ENCODE data around the gene FAM114A2. TPM values are rescaled to one million over a fixed set of nuclear protein-coding genes. Genes with fewer than 3 reads are reported as not detected.

The FAM114A2 gene
- total and polyA plus RNA-seq, 4 experiments from 2014 or later = 18.2 to 45.5 (median 29.8) TPM

DNA sequence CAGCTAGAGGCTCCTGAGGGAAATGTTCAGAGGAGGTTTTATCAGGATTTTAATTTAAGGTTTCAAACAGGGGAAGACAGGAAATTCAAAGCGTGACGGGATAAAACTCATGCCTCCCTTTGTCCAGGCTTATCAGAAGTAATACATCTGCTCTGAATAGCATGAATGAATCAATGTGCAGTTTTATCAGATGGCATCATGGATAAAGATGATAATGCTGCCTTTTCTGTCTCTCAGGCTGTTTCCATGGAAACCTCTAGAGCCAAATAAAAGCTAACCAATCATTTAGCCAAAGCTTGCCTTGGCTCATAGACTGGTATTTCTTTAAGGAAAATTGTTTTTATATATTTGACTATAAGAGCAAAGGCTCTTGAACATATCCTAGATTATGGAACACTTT lies 16.5 kb upstream of the FAM114A2 start:
- Histone ChIP-seq H3K36me3 (ENCODE audit: insufficient read depth, low read length) (no peaks in the 10 kb centered on the region), H3K27ac (ENCODE audit: low read depth, low read length) (no peak overlapping the region), H3K27me3 (ENCODE audit: insufficient read depth, low read length) (no peaks in the 10 kb centered on the region), H3K9me3 (ENCODE audit: control insufficient read depth in 1 of 2, low read length in 2 of 2) (no peaks in the 10 kb centered on the region), H3K4me3 (ENCODE audit: low read length in 2 of 2) (no peak overlapping the region), H3K4me1 (ENCODE audit: insufficient read depth, low read length) (peaks cover 11% of the 10 kb centered on the region)
- H3K27me3 Mint-ChIP-seq = no peaks in the 10 kb centered on the region
- DNase-seq = no peak
- peaks cover 21 to 36% (median 28%) of the 10 kb centered on the region in 4 donors for H3K4me1 Mint-ChIP-seq
- ChIA-PET POLR2A (ENCODE audit: partially characterized antibody) (interaction anchor here (1.2 kb wide), 1 partner anchor 10 kb away, joined by 3 read pairs; no protein-coding TSS in a partner anchor), CTCF (ENCODE audit: partially characterized antibody) (interaction anchor here (1.5 to 2.5 kb wide), 2 partner anchors 10 to 18 kb away, joined by 3 to 17 read pairs; no protein-coding TSS in a partner anchor)
- H3K9me3 Mint-ChIP-seq = no peaks in the 10 kb centered on the region
- intact Hi-C loops (cut with micrococcal nuclease) = no loop called here
- H3K4me3 Mint-ChIP-seq = no peak overlapping the region
- peaks cover 38 to 55% of the 10 kb centered on the region in 2 donors for H3K36me3 Mint-ChIP-seq
- no peak overlapping the region for H3K27ac Mint-ChIP-seq

DNA sequence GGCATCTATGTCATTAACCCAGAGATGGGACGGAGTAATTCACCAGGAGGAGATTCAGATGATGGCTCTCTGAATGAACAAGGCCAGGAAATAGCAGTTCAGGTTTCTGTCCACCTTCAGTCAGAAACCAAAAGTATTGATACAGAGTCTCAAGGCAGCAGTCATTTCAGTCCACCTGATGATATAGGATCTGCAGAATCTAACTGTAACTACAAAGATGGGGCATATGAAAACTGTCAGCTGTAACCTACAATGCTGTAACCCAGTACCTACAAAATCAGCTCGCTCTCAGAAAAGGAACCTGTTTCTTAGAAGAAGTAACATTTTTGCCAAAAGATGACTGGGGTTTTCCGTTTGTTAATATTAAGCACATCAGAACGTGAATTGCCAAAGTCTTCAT lies 14.8 kb upstream of the FAM114A2 start:
- Mint-ChIP-seq H3K27ac (peak overlapping the region in 1 of 7 donors; percentile 8), H3K27me3 (no peaks in the 10 kb centered on the region), H3K36me3 (peaks cover 46 to 65% of the 10 kb centered on the region in 2 donors), H3K4me3 (no peak overlapping the region), H3K4me1 (peaks cover 12 to 38% (median 21%) of the 10 kb centered on the region in 4 donors), H3K9me3 (no peaks in the 10 kb centered on the region)
- intact Hi-C loops (cut with micrococcal nuclease) = no loop called here
- no peaks in the 10 kb centered on the region for H3K27me3 ChIP-seq (ENCODE audit: insufficient read depth, low read length)
- ChIA-PET CTCF (ENCODE audit: partially characterized antibody) (interaction anchor here (0.9 to 4.2 kb wide), 2 partner anchors 9 to 19 kb away, joined by 3 to 19 read pairs; no protein-coding TSS in a partner anchor), POLR2A (ENCODE audit: partially characterized antibody) (interaction anchor here (1.8 kb wide), 1 partner anchor 15 kb away, joined by 5 read pairs; the partner anchor contains the start of genes FAM114A2 and MFAP3)
- no peaks in the 10 kb centered on the region for H3K4me1 ChIP-seq (ENCODE audit: insufficient read depth, low read length)
- no peaks in the 10 kb centered on the region for H3K9me3 ChIP-seq (ENCODE audit: control insufficient read depth in 1 of 2, low read length in 2 of 2)
- H3K4me3 ChIP-seq (ENCODE audit: low read length in 2 of 2) = no peak overlapping the region
- H3K36me3 ChIP-seq (ENCODE audit: insufficient read depth, low read length) = no peaks in the 10 kb centered on the region
- H3K27ac ChIP-seq (ENCODE audit: low read depth, low read length) = no peak overlapping the region
- no peak for DNase-seq

DNA sequence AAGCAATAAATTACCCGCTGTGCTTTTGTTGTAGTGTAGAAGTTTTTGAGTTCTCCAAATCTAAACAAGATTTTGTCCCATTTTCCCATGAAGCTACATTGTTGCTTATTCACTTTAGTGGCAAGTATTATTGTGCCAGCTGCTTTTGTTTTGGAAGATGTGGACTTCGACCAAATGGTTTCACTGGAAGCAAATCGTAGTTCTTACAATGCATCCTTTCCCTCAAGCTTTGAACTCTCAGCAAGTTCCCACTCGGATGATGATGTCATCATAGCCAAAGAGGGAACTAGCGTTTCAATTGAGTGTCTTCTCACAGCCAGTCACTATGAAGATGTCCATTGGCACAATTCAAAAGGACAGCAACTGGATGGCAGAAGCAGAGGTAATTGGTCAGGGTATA lies 10.9 kb upstream of the FAM114A2 start:
- ChIA-PET POLR2A (ENCODE audit: partially characterized antibody) (interaction anchor here (2.8 kb wide), 1 partner anchor 11 kb away, joined by 14 read pairs; the partner anchor contains the start of genes FAM114A2 and MFAP3), CTCF (ENCODE audit: partially characterized antibody) (interaction anchor here (0.9 to 3.5 kb wide), 3 partner anchors 20 to 74 kb away, joined by 3 to 16 read pairs (median 4); no protein-coding TSS in a partner anchor)
- Mint-ChIP-seq H3K4me1 (peaks cover 25 to 58% (median 35%) of the 10 kb centered on the region in 4 donors), H3K4me3 (no peak overlapping the region), H3K27ac (peak overlapping the region in 1 of 7 donors; percentile 10), H3K27me3 (no peaks in the 10 kb centered on the region), H3K9me3 (no peaks in the 10 kb centered on the region), H3K36me3 (peaks cover 44 to 73% of the 10 kb centered on the region in 2 donors)
- H3K27me3 ChIP-seq (ENCODE audit: insufficient read depth, low read length) = no peaks in the 10 kb centered on the region
- H3K4me3 ChIP-seq (ENCODE audit: low read length in 2 of 2) = no peak overlapping the region
- H3K27ac ChIP-seq (ENCODE audit: low read depth, low read length) = no peak overlapping the region
- intact Hi-C loops (cut with micrococcal nuclease) = no loop called here
- H3K4me1 ChIP-seq (ENCODE audit: insufficient read depth, low read length) = peaks cover 13% of the 10 kb centered on the region
- H3K9me3 ChIP-seq (ENCODE audit: control insufficient read depth in 1 of 2, low read length in 2 of 2) = no peaks in the 10 kb centered on the region
- H3K36me3 ChIP-seq (ENCODE audit: insufficient read depth, low read length) = no peaks in the 10 kb centered on the region
- DNase-seq = no peak

DNA sequence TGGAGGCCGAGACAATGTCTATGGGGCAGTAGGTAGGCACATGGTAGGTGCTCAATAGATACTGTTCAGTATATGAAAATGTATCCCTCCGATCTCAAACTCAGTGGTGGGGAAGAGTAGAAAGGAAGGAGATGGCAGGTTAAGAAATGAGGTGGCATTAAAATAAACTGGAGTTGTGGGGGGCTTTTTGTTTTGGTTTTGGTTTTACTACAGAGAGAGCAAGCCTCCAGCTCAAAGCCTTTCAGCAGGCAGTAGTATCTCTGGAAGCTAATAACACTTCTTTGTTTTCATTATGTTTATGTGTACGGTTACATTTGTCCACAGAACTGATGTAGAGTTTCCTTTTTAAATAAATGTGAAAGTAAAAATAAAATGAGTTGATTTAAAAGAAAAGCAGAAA lies 8.6 kb upstream of the FAM114A2 start:
- H3K9me3 Mint-ChIP-seq = no peaks in the 10 kb centered on the region
- H3K4me1 ChIP-seq (ENCODE audit: insufficient read depth, low read length) = peaks cover 28% of the 10 kb centered on the region
- no peak for DNase-seq
- no peak overlapping the region for H3K27ac ChIP-seq (ENCODE audit: low read depth, low read length)
- peak overlapping the region in 6 of 7 donors; percentile 11 to 91 (median 50) for H3K27ac Mint-ChIP-seq
- H3K9me3 ChIP-seq (ENCODE audit: control insufficient read depth in 1 of 2, low read length in 2 of 2) = no peaks in the 10 kb centered on the region
- intact Hi-C loops (cut with micrococcal nuclease) = no loop called here
- POLR2A ChIA-PET (ENCODE audit: partially characterized antibody) = interaction anchor here (2.8 kb wide), 1 partner anchor 9 kb away, joined by 14 read pairs; the partner anchor contains the start of genes FAM114A2 and MFAP3
- H3K27me3 ChIP-seq (ENCODE audit: insufficient read depth, low read length) = no peaks in the 10 kb centered on the region
- peaks cover 23 to 52% of the 10 kb centered on the region in 2 donors for H3K36me3 Mint-ChIP-seq
- no peak overlapping the region for H3K4me3 Mint-ChIP-seq
- H3K4me3 ChIP-seq (ENCODE audit: low read length in 2 of 2) = no peak overlapping the region
- H3K36me3 ChIP-seq (ENCODE audit: insufficient read depth, low read length) = no peaks in the 10 kb centered on the region
- H3K4me1 Mint-ChIP-seq = peaks cover 36 to 66% (median 47%) of the 10 kb centered on the region in 4 donors
- no peaks in the 10 kb centered on the region for H3K27me3 Mint-ChIP-seq
- CTCF ChIA-PET (ENCODE audit: partially characterized antibody) = interaction anchor here (3.5 kb wide), 1 partner anchor 25 kb away, joined by 16 read pairs; no protein-coding TSS in a partner anchor

DNA sequence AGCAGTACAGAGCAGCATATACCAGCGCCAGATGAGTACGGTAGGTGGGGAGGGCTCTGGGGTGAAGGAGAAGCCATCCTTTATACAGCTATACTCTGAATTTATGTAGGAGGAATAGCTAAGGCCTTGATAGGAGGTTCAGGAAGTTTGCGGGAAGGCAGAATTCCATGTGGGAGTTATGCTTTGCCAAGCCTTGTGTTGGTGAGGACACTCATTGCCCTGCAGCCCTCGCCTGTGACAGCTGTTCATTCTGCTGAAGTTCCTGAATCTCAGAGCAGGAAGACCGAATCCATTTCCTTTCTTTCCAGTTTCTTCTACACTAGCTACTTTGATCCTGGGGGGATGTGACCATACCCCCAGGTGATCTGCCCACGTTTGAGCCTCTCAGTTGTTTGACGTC lies 7.8 kb upstream of the FAM114A2 start:
- ChIA-PET POLR2A (ENCODE audit: partially characterized antibody) (no interaction called here), CTCF (ENCODE audit: partially characterized antibody) (interaction anchor here (0.6 kb wide), 1 partner anchor 22 kb away, joined by 3 read pairs; no protein-coding TSS in a partner anchor)
- H3K9me3 ChIP-seq (ENCODE audit: control insufficient read depth in 1 of 2, low read length in 2 of 2) = no peaks in the 10 kb centered on the region
- no peak overlapping the region for H3K4me3 ChIP-seq (ENCODE audit: low read length in 2 of 2)
- Mint-ChIP-seq H3K27me3 (no peaks in the 10 kb centered on the region), H3K36me3 (peaks cover 24 to 49% of the 10 kb centered on the region in 2 donors), H3K27ac (peak overlapping the region in 1 of 7 donors; percentile 1), H3K9me3 (no peaks in the 10 kb centered on the region), H3K4me1 (peaks cover 42 to 75% (median 55%) of the 10 kb centered on the region in 4 donors), H3K4me3 (peak overlapping the region in 1 of 8 donors; percentile 9)
- H3K27ac ChIP-seq (ENCODE audit: low read depth, low read length) = no peak overlapping the region
- DNase-seq = no peak
- H3K4me1 ChIP-seq (ENCODE audit: insufficient read depth, low read length) = peaks cover 34% of the 10 kb centered on the region
- H3K36me3 ChIP-seq (ENCODE audit: insufficient read depth, low read length) = no peaks in the 10 kb centered on the region
- H3K27me3 ChIP-seq (ENCODE audit: insufficient read depth, low read length) = no peaks in the 10 kb centered on the region
- intact Hi-C loops (cut with micrococcal nuclease) = no loop called here

DNA sequence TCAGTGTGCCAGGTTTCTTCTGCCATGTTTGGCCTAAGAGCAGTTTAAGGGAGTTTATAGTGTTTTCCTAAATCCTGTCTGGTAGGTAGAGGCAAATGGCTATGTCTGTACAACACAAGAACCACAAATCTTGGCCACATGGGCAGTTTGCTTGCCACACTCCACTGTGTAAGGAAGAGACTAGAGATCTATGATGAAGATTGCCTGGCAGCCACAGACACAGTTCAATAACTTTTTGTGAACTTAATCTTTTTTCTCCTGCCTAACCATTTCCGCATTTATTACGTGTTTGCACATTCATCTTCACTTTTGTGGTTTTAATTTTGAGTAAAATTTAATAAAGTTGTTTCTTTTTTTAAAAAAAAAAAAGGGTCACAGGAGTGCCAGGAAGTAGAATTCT lies 5.9 kb upstream of the FAM114A2 start:
- H3K36me3 ChIP-seq (ENCODE audit: insufficient read depth, low read length) = no peaks in the 10 kb centered on the region
- ChIA-PET POLR2A (ENCODE audit: partially characterized antibody) (interaction anchor here (1.2 kb wide), 1 partner anchor 10 kb away, joined by 3 read pairs; no protein-coding TSS in a partner anchor), CTCF (ENCODE audit: partially characterized antibody) (interaction anchor here (0.8 to 1.3 kb wide), 2 partner anchors 9 to 28 kb away, joined by 3 to 5 read pairs; no protein-coding TSS in a partner anchor)
- Mint-ChIP-seq H3K27me3 (no peaks in the 10 kb centered on the region), H3K9me3 (no peaks in the 10 kb centered on the region), H3K4me1 (peaks cover 44 to 79% (median 62%) of the 10 kb centered on the region in 4 donors), H3K4me3 (peak overlapping the region in 2 of 8 donors; percentile 11 to 40), H3K27ac (peak overlapping the region in 4 of 7 donors; percentile 42 to 78 (median 68)), H3K36me3 (peaks cover 14 to 36% of the 10 kb centered on the region in 2 donors)
- H3K4me1 ChIP-seq (ENCODE audit: insufficient read depth, low read length) = peaks cover 48% of the 10 kb centered on the region
- no peaks in the 10 kb centered on the region for H3K9me3 ChIP-seq (ENCODE audit: control insufficient read depth in 1 of 2, low read length in 2 of 2)
- intact Hi-C loops (cut with micrococcal nuclease) = no loop called here
- no peak overlapping the region for H3K27ac ChIP-seq (ENCODE audit: low read depth, low read length)
- H3K4me3 ChIP-seq (ENCODE audit: low read length in 2 of 2) = no peak overlapping the region
- peak in 3 of 5 donors; percentile 5 to 27 (median 9) for DNase-seq
- H3K27me3 ChIP-seq (ENCODE audit: insufficient read depth, low read length) = no peaks in the 10 kb centered on the region

DNA sequence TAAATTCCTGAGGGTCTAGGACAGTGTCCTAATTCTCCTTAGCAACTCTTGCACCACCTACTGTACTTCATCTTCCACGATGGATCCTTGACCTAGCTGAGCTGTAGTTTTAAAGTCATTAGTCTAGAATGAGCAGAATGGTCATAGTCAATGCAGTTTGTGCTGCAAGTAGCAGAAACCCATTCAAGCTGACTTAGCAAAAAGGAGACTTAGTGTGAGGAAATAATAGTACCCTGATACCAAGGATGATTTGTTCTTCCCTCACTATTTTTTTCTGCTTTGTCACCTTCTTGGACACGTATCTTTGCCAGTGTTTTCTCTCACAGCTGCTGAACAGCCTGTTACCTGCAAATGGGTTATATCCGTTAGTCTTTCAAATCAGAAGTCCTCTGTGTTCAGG lies 5.4 kb upstream of the FAM114A2 start:
- no peaks in the 10 kb centered on the region for H3K36me3 ChIP-seq (ENCODE audit: insufficient read depth, low read length)
- ChIA-PET CTCF (ENCODE audit: partially characterized antibody) (interaction anchor here (0.5 to 1.3 kb wide), 4 partner anchors 19 to 630 kb away, joined by 3 to 5 read pairs (median 3); partner anchors contain the start of gene GALNT10), POLR2A (ENCODE audit: partially characterized antibody) (interaction anchor here (0.8 kb wide), 1 partner anchor 15 kb away, joined by 3 read pairs; no protein-coding TSS in a partner anchor)
- DNase-seq = no peak
- Mint-ChIP-seq H3K36me3 (peaks cover 12 to 36% of the 10 kb centered on the region in 2 donors), H3K27ac (peak overlapping the region in 3 of 7 donors; percentile 19 to 63 (median 42)), H3K27me3 (no peaks in the 10 kb centered on the region), H3K9me3 (no peaks in the 10 kb centered on the region), H3K4me1 (peaks cover 46 to 84% (median 64%) of the 10 kb centered on the region in 4 donors), H3K4me3 (peak overlapping the region in 2 of 8 donors; percentile 11 to 40)
- no peaks in the 10 kb centered on the region for H3K27me3 ChIP-seq (ENCODE audit: insufficient read depth, low read length)
- intact Hi-C loops (cut with micrococcal nuclease) = no loop called here
- no peak overlapping the region for H3K27ac ChIP-seq (ENCODE audit: low read depth, low read length)
- no peak overlapping the region for H3K4me3 ChIP-seq (ENCODE audit: low read length in 2 of 2)
- H3K9me3 ChIP-seq (ENCODE audit: control insufficient read depth in 1 of 2, low read length in 2 of 2) = no peaks in the 10 kb centered on the region
- peaks cover 53% of the 10 kb centered on the region for H3K4me1 ChIP-seq (ENCODE audit: insufficient read depth, low read length)
